GM12878 (cell line): ENCODE data around the gene MRPS9. TPM values are rescaled to one million over a fixed set of nuclear protein-coding genes. Genes with fewer than 3 reads are reported as not detected.

Experiments used
- ATAC-seq: fragments of 200-7000 bp; cut with Tn5 transposase; 3 replicates; pipeline ENCODE4 v1.9.1; 2020; ENCODE audit warnings: mild to moderate bottlenecking, moderate library complexity
- BruUV-seq: library from RNA; stranded (reverse); fragments of 400-500 nt; replicated peaks from 2 replicates; lab custom pipeline; 2021; lab: Mats Ljungman, UMichigan
- CTCF ChIA-PET: fragments of 300-600 bp; sonication (Branson Sonifier 250); formaldehyde crosslinking; extraction: SDS; loops from one replicate; lab custom pipeline; 2021; ENCODE audit warnings: inconsistent platforms; lab: Yijun Ruan, JAX
- POLR2A ChIA-PET: fragments of 350-600 bp; formaldehyde crosslinking; extraction: SDS; loops from one replicate; lab custom pipeline; 2021; ENCODE audit warnings: inconsistent platforms; lab: Charles Lee
- RAD21 ChIA-PET: fragments of 300-600 bp; sonication (Branson Sonifier 250); formaldehyde crosslinking; loops from one replicate; lab custom pipeline; 2023; ENCODE audit warnings: antibody characterized with exemption; ENCODE audit not compliant: unreplicated experiment; lab: Charles Lee
- SMC1A ChIA-PET: fragments of 300-600 bp; sonication (Branson Sonifier 250); formaldehyde crosslinking; loops from one replicate; lab custom pipeline; 2023; ENCODE audit not compliant: unreplicated experiment, uncharacterized antibody; lab: Charles Lee
- DNase-seq: peaks from one replicate; pipeline ENCODE4 v3.0.0-alpha.2; 2011; ENCODE audit warnings: low read depth, low spot score
- FAIRE-seq: peaks from 3 replicates; lab custom pipeline; 2011; peaks lifted over from hg19 to GRCh38; lab: Jason Lieb, UNC
- H2AFZ ChIP-seq: 2 replicates; pipeline ENCODE4 v1.6.0; 2011; ENCODE audit warnings: low read depth, low read length, control low read depth; ENCODE audit not compliant: control insufficient read depth
- H3K27ac ChIP-seq: 2 replicates; pipeline ENCODE4 v1.5.1; 2011; ENCODE audit warnings: control low read depth; ENCODE audit not compliant: control insufficient read depth, insufficient read depth
- H3K27me3 ChIP-seq, 2 experiments: replicated peaks in 1 of 2; 2 replicates each; pipeline versions ENCODE4 v1.6.0 to v1.6.1; 2011; ENCODE audit warnings: low read length in 1 of 2; ENCODE audit not compliant: control insufficient read depth in 2 of 2, insufficient read depth in 2 of 2
- H3K36me3 ChIP-seq, 2 experiments: 2 replicates each; pipeline ENCODE4 v1.5.1; 2011; ENCODE audit warnings: low read length in 1 of 2; ENCODE audit not compliant: control insufficient read depth in 2 of 2, insufficient read depth in 2 of 2
- H3K4me1 ChIP-seq: 2 replicates; pipeline ENCODE4 v1.6.1; 2011; ENCODE audit warnings: mild to moderate bottlenecking, low read length, moderate library complexity, mixed read lengths; ENCODE audit not compliant: control insufficient read depth, insufficient read depth
- H3K4me2 ChIP-seq: 2 replicates; pipeline ENCODE4 v1.6.0; 2011; ENCODE audit warnings: control low read depth; ENCODE audit not compliant: control insufficient read depth, insufficient read depth
- H3K4me3 ChIP-seq: fragments of 200-600 bp; sonication (generic); 2 replicates; pipeline ENCODE4 v1.5.1; 2016
- H3K79me2 ChIP-seq: 2 replicates; pipeline ENCODE4 v1.6.0; 2011; ENCODE audit warnings: low read length; ENCODE audit not compliant: control insufficient read depth, insufficient read depth
- H3K9ac ChIP-seq: 2 replicates; pipeline ENCODE4 v1.8.0; 2011; ENCODE audit warnings: low read length, control low read depth, mixed read lengths; ENCODE audit not compliant: control insufficient read depth, insufficient read depth
- H3K9me3 ChIP-seq: replicated peaks from 3 replicates; pipeline ENCODE4 v1.5.1; 2011; ENCODE audit warnings: mild to moderate bottlenecking, low read length; ENCODE audit not compliant: control insufficient read depth, insufficient read depth
- H4K20me1 ChIP-seq: 2 replicates; pipeline ENCODE4 v1.6.0; 2011; ENCODE audit not compliant: control insufficient read depth, insufficient read depth
- HDAC6 ChIP-seq: fragments of 200-600 bp; sonication (generic); IDR thresholded peaks from one replicate; pipeline ENCODE4 v1.8.0; 2017; ENCODE audit warnings: antibody characterized with exemption; ENCODE audit not compliant: unreplicated experiment
- SUPT20H ChIP-seq: IDR thresholded peaks from 2 replicates; pipeline ENCODE4 v1.6.1; 2011; ENCODE audit warnings: low read depth, mild to moderate bottlenecking, low read length, moderate library complexity, borderline replicate concordance; ENCODE audit not compliant: control insufficient read depth
- TAF1 ChIP-seq: IDR thresholded peaks from 2 replicates; pipeline ENCODE4 v1.6.1; 2011; ENCODE audit warnings: mild to moderate bottlenecking, low read depth, low read length, borderline replicate concordance
- ZBTB40 ChIP-seq: fragments of 450-650 bp; IDR thresholded peaks from 2 replicates; pipeline ENCODE4 v1.6.1; 2016; ENCODE audit warnings: mild to moderate bottlenecking, moderate library complexity, borderline replicate concordance
- ZNF207 ChIP-seq: fragments of 450-650 bp; IDR thresholded peaks from 2 replicates; pipeline ENCODE4 v1.6.1; 2014; ENCODE audit warnings: antibody characterized with exemption, mild to moderate bottlenecking, borderline replicate concordance
- ZZZ3 ChIP-seq: IDR thresholded peaks from 2 replicates; pipeline ENCODE4 v1.6.1; 2011; ENCODE audit warnings: low read depth; ENCODE audit not compliant: control insufficient read depth, insufficient read length
- WGBS: methylation state at CpG from one replicate; pipeline ENCODE4 v1.1.6; 2016; ENCODE audit warnings: low lambda C conversion rate; ENCODE audit not compliant: insufficient replicate concordance, insufficient coverage; ENCODE audit errors: missing lambda C conversion rate; 5-methylcytosine and 5-hydroxymethylcytosine counted together
- in situ Hi-C: fragments of 300-500 bp; cut with MboI; formaldehyde crosslinking; loops from 9 replicates; pipeline ENCODE4 v1.14.3; 2018; ENCODE audit warnings: mixed read lengths
- intact Hi-C: fragments of 100-400 bp; cut with micrococcal nuclease; formaldehyde crosslinking; loops from one replicate; pipeline ENCODE4 v1.14.2; 2022; ENCODE audit not compliant: unreplicated experiment
- polyA plus RNA-seq, 11 experiments: library from polyadenylated mRNA; depleted of rRNA in 4 of 11; unstranded in 6 of 11; stranded (reverse) in 5 of 11; fragments of >200 nt; fragmentation: Nextera tagmentation in 4 of 11; fragmentation: Illumina TruSeq in 1 of 11; extraction: Ambion mirVana in 4 of 11; extraction: Trizol in 1 of 11; gene quantifications; 1 replicate in 1 of 11; 2 replicates in 10 of 11; pipeline versions ENCODE4 v1.2.1 to v1.2.3, GENCODE V29; 2011 to 2016; ENCODE audit warnings: inconsistent platforms in 2 of 11, missing spikeins in 2 of 11, low read depth in 1 of 11
- total RNA-seq, 4 experiments: library from RNA; depleted of rRNA in 3 of 4; stranded (reverse); fragments of >200 nt in 3 of 4; fragmentation: Illumina TruSeq in 1 of 4; extraction: Trizol in 1 of 4; gene quantifications; 2 replicates each; pipeline versions ENCODE4 v1.2.1 to v1.2.3, GENCODE V29; 2013 to 2021
- TF ChIP-seq, protein P1 (sequence below): fragments of 450-650 bp; conservative IDR thresholded peaks from 2 replicates; pipeline ENCODE4 v1.6.1; 2017; ENCODE audit warnings: mild to moderate bottlenecking, moderate library complexity

MRPS9 gene
- total and polyA plus RNA-seq, 10 of the 15 experiments (the other 5 are each of a cell fraction or from before 2014, with no cell fraction given), result 39.1 to 111 (median 63.4) TPM

DNA sequence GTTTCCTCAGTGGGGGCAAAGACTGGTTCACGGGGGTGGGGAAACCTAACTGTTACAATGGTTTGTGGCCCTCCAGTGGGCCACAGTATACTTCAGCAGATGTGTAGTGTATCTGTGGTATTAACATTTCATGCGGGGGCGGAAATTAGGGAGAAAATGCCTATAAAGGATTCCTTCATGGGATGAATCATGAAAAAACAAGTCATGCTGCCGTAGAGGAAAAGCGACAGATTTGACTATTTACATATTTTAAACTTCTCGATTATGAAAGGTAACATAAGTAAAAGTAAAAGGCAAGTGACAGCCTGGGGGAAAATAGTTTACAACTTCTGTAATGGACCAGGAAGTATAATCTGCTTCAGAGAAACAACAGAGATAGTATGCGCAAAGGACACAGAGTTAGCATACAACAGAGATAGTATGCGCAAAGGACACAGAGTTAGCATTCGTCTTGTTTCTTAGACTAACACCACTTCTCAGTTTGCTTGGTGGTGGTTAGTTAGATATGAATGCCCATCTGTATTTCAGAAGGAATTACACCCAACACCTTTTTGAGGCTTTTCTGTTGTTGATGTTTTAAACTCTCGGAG is 41.1 kb downstream of the MRPS9 start:
- peaks cover 0 to 7% of the 10 kb centered on the region in 2 experiments; a peak in 1 of 4 replicates for H3K36me3 ChIP-seq
- intact Hi-C loops (no loop called here), in situ Hi-C loops (no loop called here)
- ChIA-PET CTCF (no interaction called here), SMC1A (no interaction called here), POLR2A (no interaction called here), RAD21 (no interaction called here)
- no peaks in the 10 kb centered on the region for H3K27me3 ChIP-seq
- no peak for FAIRE-seq
- H3K79me2 ChIP-seq, result no peaks in the 10 kb centered on the region
- H4K20me1 ChIP-seq, result no peaks in the 10 kb centered on the region
- no peak overlapping the region for H3K9ac ChIP-seq
- no peak for DNase-seq
- BruUV-seq, result no TSS peak
- TF ChIP-seq ZZZ3, result no peak
- TF ChIP-seq SUPT20H, result no peak
- no peak for TF ChIP-seq HDAC6
- no peak for TF ChIP-seq TAF1
- no peak overlapping the region for H3K27ac ChIP-seq
- no peaks in the 10 kb centered on the region for H3K9me3 ChIP-seq
- no peak overlapping the region for H3K4me3 ChIP-seq
- no peak for ATAC-seq
- 97% methylated on average over 10 of the region's 10 CpGs for WGBS
- no peaks in the 10 kb centered on the region for H3K4me1 ChIP-seq
- H2AFZ ChIP-seq, result no peak overlapping the region
- H3K4me2 ChIP-seq, result no peak overlapping the region

DNA sequence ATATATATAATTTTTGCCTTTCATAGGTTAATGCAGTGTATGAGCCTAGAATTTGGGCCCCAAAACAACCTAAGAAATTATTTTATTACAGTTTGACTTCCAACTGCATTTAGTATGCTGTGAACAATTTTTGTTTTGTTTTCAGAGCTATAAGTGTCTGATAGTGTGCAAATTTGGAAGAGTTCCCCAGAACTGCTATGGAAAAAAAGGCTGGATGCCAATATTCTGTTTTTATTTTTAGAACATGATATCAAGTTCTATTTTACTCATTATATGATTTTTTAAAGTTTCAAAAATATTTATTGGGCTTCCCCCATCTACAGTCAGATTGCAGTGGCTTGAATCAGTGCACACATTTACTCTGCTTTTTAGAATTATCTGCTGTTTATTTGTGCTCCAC is 42.6 kb downstream of the MRPS9 start:
- CTCF ChIA-PET, result interaction anchor here (0.7 kb wide), 1 partner anchor 35 kb away, joined by 4 read pairs; no protein-coding TSS in a partner anchor
- Histone ChIP-seq H3K27ac (no peak overlapping the region), H3K4me2 (no peak overlapping the region), H4K20me1 (no peaks in the 10 kb centered on the region), H3K4me1 (no peaks in the 10 kb centered on the region), H3K36me3 (0 out of 4 replicates have a peak, but pooled peaks cover 0 to 4% of the 10 kb centered on the region in 2 experiments), H3K4me3 (no peak overlapping the region), H3K27me3 (no peaks in the 10 kb centered on the region), H3K9ac (no peak overlapping the region), H3K9me3 (no peaks in the 10 kb centered on the region), H2AFZ (no peak overlapping the region), H3K79me2 (no peaks in the 10 kb centered on the region)
- DNase-seq (no peak), ATAC-seq (no peak), FAIRE-seq (no peak)
- RAD21 ChIA-PET, result no interaction called here
- POLR2A ChIA-PET, result interaction anchor here (0.7 kb wide), 1 partner anchor 19 kb away, joined by 4 read pairs; no protein-coding TSS in a partner anchor
- no TSS peak for BruUV-seq
- SMC1A ChIA-PET, result interaction anchor here (0.7 kb wide), 2 partner anchors 8 to 448 kb away, joined by 3 read pairs; no protein-coding TSS in a partner anchor
- in situ Hi-C loops, result no loop called here
- intact Hi-C loops, result no loop called here
- TF ChIP-seq HDAC6 (no peak), ZNF207 (no peak), ZBTB40 (no peak)
- TF ChIP-seq, protein P1, sequence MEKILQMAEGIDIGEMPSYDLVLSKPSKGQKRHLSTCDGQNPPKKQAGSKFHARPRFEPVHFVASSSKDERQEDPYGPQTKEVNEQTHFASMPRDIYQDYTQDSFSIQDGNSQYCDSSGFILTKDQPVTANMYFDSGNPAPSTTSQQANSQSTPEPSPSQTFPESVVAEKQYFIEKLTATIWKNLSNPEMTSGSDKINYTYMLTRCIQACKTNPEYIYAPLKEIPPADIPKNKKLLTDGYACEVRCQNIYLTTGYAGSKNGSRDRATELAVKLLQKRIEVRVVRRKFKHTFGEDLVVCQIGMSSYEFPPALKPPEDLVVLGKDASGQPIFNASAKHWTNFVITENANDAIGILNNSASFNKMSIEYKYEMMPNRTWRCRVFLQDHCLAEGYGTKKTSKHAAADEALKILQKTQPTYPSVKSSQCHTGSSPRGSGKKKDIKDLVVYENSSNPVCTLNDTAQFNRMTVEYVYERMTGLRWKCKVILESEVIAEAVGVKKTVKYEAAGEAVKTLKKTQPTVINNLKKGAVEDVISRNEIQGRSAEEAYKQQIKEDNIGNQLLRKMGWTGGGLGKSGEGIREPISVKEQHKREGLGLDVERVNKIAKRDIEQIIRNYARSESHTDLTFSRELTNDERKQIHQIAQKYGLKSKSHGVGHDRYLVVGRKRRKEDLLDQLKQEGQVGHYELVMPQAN, result no peak
